Left hindlimb (tissue), 1 donor: Measurements from ENCODE around the gene NLGN4Y.
"Not testable (repeated sequence)": the region's sequence is repeated elsewhere in the genome, so short reads cannot be mapped to it uniquely, and the experiment has no call there.

Experiments
- DNase-seq: peaks from one replicate; pipeline ENCODE4 v3.0.0-alpha.2; 2018

Gene NLGN4Y

GRCh38 chrY:14860448-14860847 lies 336.1 kb downstream of the NLGN4Y start:
- DNase-seq, result no peak

GRCh38 chrY:14861033-14861432 lies 336.7 kb downstream of the NLGN4Y start:
- DNase-seq, result not testable (repeated sequence)

- no peak for DNase-seq
Measured at GRCh38 chrY:14871971-14872370, 347.6 kb downstream of the NLGN4Y start.
